Central memory CD4-positive, alpha-beta T cell (primary cell): Measurements from ENCODE around the gene EEA1.
A peak's percentile ranks its signal among the peaks of the same experiment; 100 is the strongest.
"Not testable (repeated sequence)": the region's sequence is repeated elsewhere in the genome, so short reads cannot be mapped to it uniquely, and the experiment has no call there.

Source experiments
- DNase-seq: peaks from one replicate; pipeline ENCODE4 v3.0.0; 2022
- total RNA-seq, 3 experiments: gene quantifications; one replicate each; lab custom pipeline; 2026; lab: John Stamatoyannopoulos, UW

The EEA1 gene
- 66.7 to 80.8 (median 68.5) reads per million in 3 experiments for total RNA-seq

- DNase-seq: peak; percentile 93
Measured at GRCh38 chr12:92928962-92929915, at the start of gene EEA1. EEA1 (minus strand) TSS chr12:92929295; CDS start chr12:92929066, 229 bp downstream.

GRCh38 chr12:92978607-92979006 is 49.5 kb upstream of the EEA1 start:
- DNase-seq: no peak

- DNase-seq: no peak
Measured at GRCh38 chr12:92977326-92977725, 48.2 kb upstream of the EEA1 start.

- DNase-seq: no peak
Measured at GRCh38 chr12:92974759-92975158, 45.7 kb upstream of the EEA1 start.

GRCh38 chr12:92973614-92974013 is 44.5 kb upstream of the EEA1 start:
- DNase-seq: no peak

- no peak for DNase-seq
Measured at GRCh38 chr12:92971859-92972524, 42.9 kb upstream of the EEA1 start.

- DNase-seq: no peak
Measured at GRCh38 chr12:92968176-92968813, 39.2 kb upstream of the EEA1 start.

GRCh38 chr12:92964378-92964777 is 35.3 kb upstream of the EEA1 start:
- DNase-seq: not testable (repeated sequence)

- no peak for DNase-seq
Measured at GRCh38 chr12:92961949-92962348, 32.9 kb upstream of the EEA1 start.

- DNase-seq: no peak
Measured at GRCh38 chr12:92955997-92956663, 27.0 kb upstream of the EEA1 start.

GRCh38 chr12:92953747-92954146 is 24.7 kb upstream of the EEA1 start:
- no peak for DNase-seq

GRCh38 chr12:92952394-92952793 is 23.3 kb upstream of the EEA1 start:
- DNase-seq: no peak

- no peak for DNase-seq
Measured at GRCh38 chr12:92951006-92951405, 21.9 kb upstream of the EEA1 start.

GRCh38 chr12:92950011-92950410 is 20.9 kb upstream of the EEA1 start:
- DNase-seq: no peak

- DNase-seq: no peak
Measured at GRCh38 chr12:92949466-92949865, 20.4 kb upstream of the EEA1 start.

GRCh38 chr12:92947589-92948215 is 18.6 kb upstream of the EEA1 start:
- no peak for DNase-seq

- no peak for DNase-seq
Measured at GRCh38 chr12:92945659-92946220, 16.6 kb upstream of the EEA1 start.

GRCh38 chr12:92943482-92944250 is 14.6 kb upstream of the EEA1 start:
- no peak for DNase-seq

- DNase-seq: no peak
Measured at GRCh38 chr12:92942905-92943304, 13.8 kb upstream of the EEA1 start.

- DNase-seq: no peak
Measured at GRCh38 chr12:92939116-92939515, 10.0 kb upstream of the EEA1 start.

GRCh38 chr12:92938638-92939037 is 9.5 kb upstream of the EEA1 start:
- DNase-seq: no peak
